T-helper 2 cell treated with Interferon-gamma antibody and Interleukin-4, amounts not matched to agents 5 μg/mL and 100 μg/mL, for 36 hours (primary cell): ENCODE results near the gene MDC1.
"Not testable (repeated sequence)": the region's sequence is repeated elsewhere in the genome, so short reads cannot be mapped to it uniquely, and the experiment has no call there.

ENCODE experiments used
- DNase-seq: peaks from one replicate; pipeline ENCODE4 v3.0.0; 2021; ENCODE audit warnings: low spot score
- H3K27ac Mint-ChIP-seq: one replicate; pipeline ENCODE4 v1.8.0; 2021; ENCODE audit warnings: mild to moderate bottlenecking, mixed read lengths
- H3K27me3 Mint-ChIP-seq: one replicate; pipeline ENCODE4 v1.8.0; 2021; ENCODE audit warnings: low read depth, mixed read lengths
- H3K36me3 Mint-ChIP-seq: one replicate; pipeline ENCODE4 v1.8.0; 2021; ENCODE audit warnings: low read depth, mixed read lengths
- H3K4me1 Mint-ChIP-seq: one replicate; pipeline ENCODE4 v1.8.0; 2021; ENCODE audit warnings: low read depth, mixed read lengths
- H3K4me3 Mint-ChIP-seq: one replicate; pipeline ENCODE4 v1.8.0; 2022; ENCODE audit warnings: mild to moderate bottlenecking, moderate library complexity, mixed read lengths
- H3K9me3 Mint-ChIP-seq: one replicate; pipeline ENCODE4 v1.8.0; 2021; ENCODE audit warnings: mixed read lengths

MDC1 gene

DNA sequence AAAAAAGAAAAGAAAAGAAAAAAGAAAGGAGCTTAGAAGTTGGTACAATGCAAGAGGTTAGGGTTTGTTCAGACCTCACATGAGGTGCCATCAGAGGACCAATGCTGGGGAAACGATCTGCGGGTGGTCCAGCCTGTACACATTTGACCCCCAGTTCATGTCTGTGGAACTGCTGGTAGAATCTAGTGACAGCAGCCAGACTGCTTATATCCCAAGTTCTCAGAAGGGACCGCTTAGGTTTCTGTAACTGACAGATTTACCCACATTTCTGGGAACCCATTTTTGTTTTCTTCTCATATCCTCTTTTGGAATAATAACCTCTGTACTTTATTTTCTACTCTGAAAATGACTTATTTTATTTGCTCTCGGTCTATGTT, 35.3 kb downstream of the MDC1 start:
- no peaks in the 10 kb centered on the region for H3K9me3 Mint-ChIP-seq
- peaks cover 81% of the 10 kb centered on the region for H3K36me3 Mint-ChIP-seq
- DNase-seq = no peak
- H3K27me3 Mint-ChIP-seq = no peaks in the 10 kb centered on the region
- H3K4me1 Mint-ChIP-seq = peaks cover 28% of the 10 kb centered on the region
- peak overlapping the region; percentile 88 for H3K27ac Mint-ChIP-seq
- H3K4me3 Mint-ChIP-seq = peak overlapping the region; percentile 96

GRCh38 chr6:30679765-30680535, 37.1 kb downstream of the MDC1 start:
- Mint-ChIP-seq H3K4me1 (peaks cover 32% of the 10 kb centered on the region), H3K4me3 (peak overlapping the region; percentile 96), H3K9me3 (no peaks in the 10 kb centered on the region), H3K36me3 (peaks cover 76% of the 10 kb centered on the region), H3K27me3 (no peaks in the 10 kb centered on the region), H3K27ac (peak overlapping the region; percentile 77)
- DNase-seq = no peak

GRCh38 chr6:30678964-30679726, 37.9 kb downstream of the MDC1 start:
- peaks cover 32% of the 10 kb centered on the region for H3K4me1 Mint-ChIP-seq

GRCh38 chr6:30676660-30677285, 40.3 kb downstream of the MDC1 start:
- H3K4me3 Mint-ChIP-seq = peak overlapping the region; percentile 8

More at GRCh38 chr6:30678964-30679726, 37.9 kb downstream of the MDC1 start:
- peak; percentile 86 for DNase-seq
- peak overlapping the region; percentile 96 for H3K4me3 Mint-ChIP-seq
- H3K27me3 Mint-ChIP-seq = no peaks in the 10 kb centered on the region
- H3K36me3 Mint-ChIP-seq = peaks cover 71% of the 10 kb centered on the region
- H3K9me3 Mint-ChIP-seq = no peaks in the 10 kb centered on the region
- peak overlapping the region; percentile 78 for H3K27ac Mint-ChIP-seq

DNA sequence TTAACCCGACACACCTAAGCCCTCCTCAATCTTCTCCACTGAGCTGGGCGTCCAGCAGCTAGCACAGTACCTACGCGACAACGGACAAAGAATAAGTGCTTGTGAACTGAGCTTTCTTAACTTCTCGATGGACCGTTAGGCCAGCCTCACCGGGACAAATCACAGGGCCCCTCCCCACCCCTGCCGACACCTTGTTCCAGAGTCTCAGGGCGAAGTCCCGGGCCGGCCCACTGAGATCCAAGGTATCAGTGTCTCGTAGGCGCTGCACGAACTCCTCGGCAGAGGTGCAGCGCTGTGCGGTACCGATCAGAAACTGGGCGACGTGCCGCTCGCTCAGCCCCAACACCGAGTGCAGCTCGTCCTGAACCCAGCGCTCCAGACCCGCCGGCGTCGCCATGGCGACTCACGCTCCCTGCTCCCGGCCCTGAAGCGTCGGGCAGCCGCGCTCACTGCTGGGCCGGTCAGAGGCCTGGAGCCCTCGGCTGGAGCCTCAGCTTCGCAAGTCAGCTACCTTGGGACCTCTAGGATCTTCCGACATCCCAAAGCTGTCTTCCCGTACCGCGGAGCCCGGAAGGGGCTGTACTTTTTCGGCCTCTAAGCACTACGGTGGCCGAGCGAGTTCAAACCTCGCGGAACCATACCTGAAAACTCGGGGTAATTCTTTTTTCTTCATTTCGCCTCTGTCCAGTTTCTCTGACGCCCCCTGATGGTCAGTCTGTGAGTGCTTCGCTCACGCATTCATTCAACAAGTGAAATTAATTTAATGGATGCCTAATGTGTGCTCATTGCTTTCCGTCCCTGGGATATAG, 44.4 kb downstream of the MDC1 start, which contains the start of gene DHX16:
Gene DHX16 (minus strand): TSS at position 562 of the 809 bp plus-strand sequence. CDS start 165 bp downstream, at position 397.
- peak; percentile 87 for DNase-seq
- Mint-ChIP-seq H3K9me3 (no peaks in the 10 kb centered on the region), H3K4me1 (peaks cover 25% of the 10 kb centered on the region), H3K4me3 (peak within 1 kb of the TSS; percentile 96), H3K36me3 (peaks cover 34% of the 10 kb centered on the region), H3K27me3 (no peaks in the 10 kb centered on the region), H3K27ac (peak within 1 kb of the TSS; percentile 76)

More at GRCh38 chr6:30676660-30677285, 40.3 kb downstream of the MDC1 start:
- Mint-ChIP-seq H3K4me1 (peaks cover 30% of the 10 kb centered on the region), H3K36me3 (peaks cover 48% of the 10 kb centered on the region), H3K27ac (peak overlapping the region; percentile 70), H3K27me3 (no peaks in the 10 kb centered on the region), H3K9me3 (no peaks in the 10 kb centered on the region)
- no peak for DNase-seq

DNA sequence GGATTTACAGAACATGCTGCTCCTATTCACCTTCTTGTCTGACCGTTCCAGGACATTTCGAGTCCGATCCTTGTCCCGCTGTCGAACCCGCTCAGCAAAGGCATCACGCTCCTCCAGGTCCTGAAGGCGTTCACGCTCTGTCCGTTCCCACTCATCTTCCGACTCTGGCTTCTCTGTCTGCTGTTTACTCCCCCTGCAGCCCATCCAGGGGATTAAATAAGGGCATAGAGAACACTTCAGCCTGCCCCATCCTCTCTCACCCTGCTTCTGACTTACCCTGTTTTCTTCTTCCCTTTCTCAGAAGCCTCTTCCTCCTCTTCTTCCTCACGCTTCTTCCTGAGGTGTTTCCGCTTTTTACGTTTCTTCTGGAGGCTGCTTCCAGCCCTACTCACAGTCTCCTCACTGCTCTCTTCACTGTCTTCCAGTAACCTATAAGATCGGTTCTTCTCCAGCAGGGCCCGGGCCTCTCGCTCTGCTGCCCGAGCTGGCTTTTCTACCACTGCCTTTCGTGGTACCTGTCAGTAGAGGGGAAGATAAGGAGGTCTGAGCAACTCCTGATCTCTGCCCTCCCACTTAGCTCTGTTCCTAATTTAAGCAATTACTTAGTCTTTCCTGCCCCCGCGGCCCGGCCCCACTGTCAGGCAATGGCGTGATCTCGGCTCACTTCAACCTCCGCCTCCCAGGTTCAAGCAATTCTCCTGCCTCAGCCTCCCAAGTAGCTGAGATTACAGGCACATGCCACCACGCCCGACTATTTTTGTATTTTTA, 46.1 kb downstream of the MDC1 start:
- Mint-ChIP-seq H3K36me3 (peaks cover 28% of the 10 kb centered on the region), H3K4me3 (peak overlapping the region; percentile 96), H3K9me3 (no peaks in the 10 kb centered on the region), H3K27ac (peak overlapping the region; percentile 51), H3K27me3 (no peaks in the 10 kb centered on the region), H3K4me1 (peaks cover 20% of the 10 kb centered on the region)
- no peak for DNase-seq

DNA sequence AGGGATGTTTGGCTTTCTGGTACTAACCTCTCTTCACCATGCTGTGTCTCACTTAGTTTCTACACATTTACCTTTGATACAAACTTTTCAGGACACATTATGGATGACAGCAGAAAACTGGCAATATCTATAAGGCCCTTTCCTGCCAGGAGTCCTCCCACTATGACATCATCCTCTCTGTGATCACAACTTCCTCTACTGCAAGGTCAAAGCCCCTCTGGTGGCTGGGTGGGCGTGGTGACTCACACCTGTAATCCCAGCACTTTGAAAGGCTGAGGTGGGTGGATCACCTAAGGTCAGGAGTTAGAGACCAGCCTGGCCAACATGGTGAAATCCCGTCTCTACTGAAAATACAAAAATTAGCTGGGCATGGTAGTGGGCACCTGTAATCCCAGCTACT, 50.8 kb downstream of the MDC1 start:
- not testable (repeated sequence) for H3K27me3 Mint-ChIP-seq, H3K9me3 Mint-ChIP-seq, H3K4me3 Mint-ChIP-seq, H3K27ac Mint-ChIP-seq
- H3K4me1 Mint-ChIP-seq = peaks cover 12% of the 10 kb centered on the region
- DNase-seq = peak; percentile 49
- H3K36me3 Mint-ChIP-seq = peaks cover 53% of the 10 kb centered on the region

DNA sequence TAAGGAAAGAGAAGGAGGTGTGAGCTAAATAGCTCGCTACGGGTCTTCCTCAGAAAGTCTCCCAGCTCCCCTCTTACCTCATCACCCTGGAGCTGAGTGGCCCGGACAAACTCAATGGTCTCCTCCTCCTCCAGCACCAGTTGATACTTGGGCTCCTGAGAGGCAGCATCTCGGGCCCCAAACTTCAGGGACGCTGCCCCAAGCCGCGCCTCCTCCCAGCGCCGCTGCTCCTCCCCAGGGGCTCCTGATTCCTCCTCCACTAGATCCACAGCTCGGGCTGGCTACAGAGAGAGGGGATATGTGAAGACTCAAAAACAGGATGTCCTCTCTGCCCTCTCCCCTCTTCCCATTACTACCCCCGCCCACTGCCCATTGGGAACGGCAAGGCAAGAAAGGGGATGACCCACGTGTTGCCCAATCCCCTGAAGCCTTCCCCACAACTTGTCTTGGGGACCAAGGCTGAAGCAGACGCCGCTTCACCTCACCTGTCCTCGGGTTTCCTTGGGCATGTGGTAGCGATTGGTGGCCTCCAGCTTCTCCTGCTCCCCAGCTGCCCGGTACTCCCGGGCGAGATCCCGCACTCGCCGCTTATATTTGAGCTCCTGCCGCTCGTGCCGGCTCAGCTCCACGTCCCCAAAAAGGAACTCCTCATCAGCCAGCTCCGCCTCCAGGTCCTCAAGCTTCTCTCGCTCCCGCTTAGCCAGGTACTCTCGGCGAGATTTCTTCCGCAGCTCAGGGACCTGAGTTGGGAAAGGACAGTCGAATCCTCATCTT, 51.9 kb downstream of the MDC1 start:
- peaks cover 4% of the 10 kb centered on the region for H3K4me1 Mint-ChIP-seq
- H3K27me3 Mint-ChIP-seq = no peaks in the 10 kb centered on the region
- no peak overlapping the region for H3K27ac Mint-ChIP-seq
- H3K4me3 Mint-ChIP-seq = no peak overlapping the region
- peaks cover 48% of the 10 kb centered on the region for H3K36me3 Mint-ChIP-seq
- no peaks in the 10 kb centered on the region for H3K9me3 Mint-ChIP-seq
- DNase-seq = no peak

GRCh38 chr6:30657922-30658321, 59.2 kb downstream of the MDC1 start:
- not testable (repeated sequence) for H3K9me3 Mint-ChIP-seq, H3K27me3 Mint-ChIP-seq, H3K4me3 Mint-ChIP-seq, DNase-seq, H3K4me1 Mint-ChIP-seq, H3K27ac Mint-ChIP-seq
- H3K36me3 Mint-ChIP-seq = peaks cover 58% of the 10 kb centered on the region

- Mint-ChIP-seq H3K27me3 (no peaks in the 10 kb centered on the region), H3K36me3 (peaks cover 53% of the 10 kb centered on the region), H3K4me3 (no peak overlapping the region), H3K9me3 (no peaks in the 10 kb centered on the region), H3K4me1 (no peaks in the 10 kb centered on the region), H3K27ac (no peak overlapping the region)
- no peak for DNase-seq
These were observed 59.6 kb downstream of the MDC1 start for GRCh38 chr6:30657454-30657853.

DNA sequence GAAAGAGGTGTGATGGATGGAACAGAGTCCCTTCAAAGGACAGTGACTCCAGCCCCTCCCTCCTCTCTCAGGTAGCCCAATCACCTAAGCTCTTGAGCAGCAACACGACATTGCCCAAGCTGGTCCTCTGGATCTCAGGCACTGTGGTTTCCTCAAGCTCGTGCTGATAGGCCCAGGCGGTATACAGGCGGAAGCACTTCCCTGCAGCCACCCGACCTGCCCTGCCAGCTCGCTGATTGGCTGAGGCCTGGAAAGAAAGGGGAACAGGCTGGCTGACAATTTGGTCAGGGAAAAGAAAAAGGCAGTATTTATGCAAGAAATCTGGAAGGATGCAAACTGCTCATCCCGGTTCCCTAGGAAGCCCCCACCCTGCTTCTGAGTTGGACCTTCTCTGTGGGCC, 60.6 kb downstream of the MDC1 start:
- Mint-ChIP-seq H3K4me1 (no peaks in the 10 kb centered on the region), H3K27ac (no peak overlapping the region), H3K4me3 (no peak overlapping the region), H3K9me3 (no peaks in the 10 kb centered on the region), H3K36me3 (peaks cover 56% of the 10 kb centered on the region), H3K27me3 (no peaks in the 10 kb centered on the region)
- no peak for DNase-seq

GRCh38 chr6:30655743-30656094, 61.4 kb downstream of the MDC1 start:
- H3K4me3 Mint-ChIP-seq = no peak overlapping the region
- H3K9me3 Mint-ChIP-seq = no peaks in the 10 kb centered on the region
- no peaks in the 10 kb centered on the region for H3K27me3 Mint-ChIP-seq
- no peaks in the 10 kb centered on the region for H3K4me1 Mint-ChIP-seq
- H3K36me3 Mint-ChIP-seq = peaks cover 57% of the 10 kb centered on the region
- no peak overlapping the region for H3K27ac Mint-ChIP-seq
- DNase-seq = no peak
